Daoy (cell line): ENCODE results near the gene LIMK1. TPM values are rescaled to one million over a fixed set of nuclear protein-coding genes. Genes with fewer than 3 reads are reported as not detected.
"Not testable (repeated sequence)": the region's sequence is repeated elsewhere in the genome, so short reads cannot be mapped to it uniquely, and the experiment has no call there.

Experiments
- DNase-seq: peaks from one replicate; pipeline ENCODE4 v3.0.0-alpha.2; 2015; ENCODE audit warnings: low read depth
- total RNA-seq: library from RNA; depleted of rRNA; stranded (reverse); fragments of >200 nt; shearing (Covaris generic); gene quantifications from 2 replicates; pipeline ENCODE4 v1.2.3, GENCODE V29; 2014; rRNA removed

LIMK1 gene
- 41.0 and 52.2 TPM in 2 replicates for total RNA-seq

- DNase-seq = peak; percentile 93
Measured at GRCh38 chr7:74083117-74083876, at the start of gene LIMK1. LIMK1 (plus strand) TSS chr7:74083804; CDS start chr7:74083991, 187 bp downstream.

DNA sequence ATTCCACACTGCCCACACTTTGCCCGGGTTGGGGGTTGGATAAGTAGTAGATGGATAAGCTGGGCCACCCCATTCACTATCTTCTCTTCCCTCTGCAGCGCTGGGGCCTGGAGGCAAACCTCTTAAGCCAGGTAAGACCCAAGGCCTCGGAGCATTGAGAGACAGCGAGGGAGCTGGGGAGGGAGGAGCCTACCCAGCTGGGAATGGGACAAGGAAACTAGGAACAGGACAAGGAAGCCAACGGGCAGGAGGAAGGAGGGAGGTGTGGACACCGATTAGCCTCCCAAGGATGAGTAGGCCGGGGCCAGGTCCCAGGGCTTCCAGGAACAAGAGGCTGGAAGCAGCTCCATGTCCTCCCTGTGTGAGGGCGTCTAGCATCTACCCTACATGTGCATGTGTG, 46.0 kb upstream of the LIMK1 start:
- peak; percentile 7 for DNase-seq

GRCh38 chr7:74038194-74038961, 45.2 kb upstream of the LIMK1 start:
- DNase-seq = peak; percentile 6

GRCh38 chr7:74039337-74039736, 44.3 kb upstream of the LIMK1 start:
- DNase-seq = no peak

DNA sequence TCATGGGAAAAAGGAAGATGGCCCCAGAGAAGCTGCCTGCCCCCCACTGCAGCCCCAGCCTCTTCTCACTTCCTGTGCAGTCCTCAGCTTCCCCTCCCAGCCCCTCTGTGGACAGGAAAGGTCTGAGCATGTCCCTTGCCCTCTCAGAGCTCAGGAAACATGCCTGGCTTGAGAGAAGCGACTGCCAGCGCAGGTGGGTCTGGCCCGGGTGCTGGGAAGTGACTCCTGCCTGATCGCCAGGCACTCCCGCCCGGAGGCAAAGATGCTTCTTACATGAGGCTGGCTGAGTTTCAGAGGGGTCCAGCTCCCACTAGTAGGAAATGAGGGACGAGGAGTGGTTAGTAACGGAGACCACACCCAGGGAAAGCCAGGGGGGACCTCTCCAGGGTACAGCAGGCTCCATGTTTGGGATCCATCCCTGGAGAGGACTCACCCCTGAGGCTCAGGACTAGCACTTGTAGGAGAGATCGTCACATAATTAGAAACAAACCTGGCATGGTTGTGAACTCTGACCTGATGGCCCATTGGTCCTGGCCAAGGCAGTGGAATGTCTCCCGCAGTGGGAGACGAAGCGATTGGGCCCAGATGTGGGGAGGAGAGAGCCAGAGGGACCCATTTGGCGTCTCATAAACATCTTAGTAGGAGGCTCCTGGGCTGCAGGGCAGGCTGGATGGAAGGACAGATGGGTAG, 43.4 kb upstream of the LIMK1 start:
- DNase-seq = no peak

- DNase-seq = no peak
Measured at GRCh38 chr7:74040791-74041520, 42.6 kb upstream of the LIMK1 start.

GRCh38 chr7:74042746-74043522, 40.7 kb upstream of the LIMK1 start:
- DNase-seq = no peak

DNA sequence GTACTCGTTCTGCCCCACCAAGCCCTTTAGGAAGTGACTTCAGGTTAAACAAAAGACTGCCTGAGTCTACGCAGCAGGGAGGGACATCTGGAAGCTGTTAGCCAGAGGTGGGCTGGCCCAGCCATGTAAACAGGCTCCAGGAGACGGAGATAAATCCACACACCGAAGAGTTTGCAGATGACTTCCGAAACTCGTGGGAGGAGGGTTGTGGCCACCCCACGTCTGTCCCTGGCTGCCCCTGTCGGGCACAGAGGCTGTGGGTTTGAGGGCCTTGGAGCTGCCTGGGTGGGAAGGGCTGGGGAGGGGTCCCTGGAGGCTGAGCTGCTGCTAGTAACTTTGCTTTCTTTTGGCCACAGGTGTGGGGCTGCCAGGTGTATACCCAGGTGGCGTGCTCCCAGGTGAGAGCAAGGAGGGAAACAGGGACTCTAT, 40.1 kb upstream of the LIMK1 start:
- DNase-seq = peak; percentile 83

- no peak for DNase-seq
Measured at GRCh38 chr7:74044366-74045350, 38.9 kb upstream of the LIMK1 start.

DNA sequence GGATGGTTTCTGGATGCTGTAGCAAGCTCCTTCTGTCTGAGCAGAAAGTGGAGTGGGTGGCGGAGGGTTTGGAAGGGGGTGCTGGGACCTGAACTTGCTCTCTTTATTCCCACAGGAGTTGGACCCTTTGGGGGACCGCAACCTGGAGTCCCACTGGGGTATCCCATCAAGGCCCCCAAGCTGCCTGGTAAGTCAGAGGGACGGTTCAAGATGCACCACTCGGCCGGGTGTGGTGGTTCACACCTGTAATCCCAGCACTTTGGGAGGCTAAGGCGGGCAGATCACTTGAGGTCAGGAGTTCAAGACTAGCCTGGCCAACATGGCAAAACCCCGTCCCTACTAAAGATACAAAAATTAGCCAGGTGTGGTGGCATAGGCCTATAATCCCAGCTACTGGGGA, 37.0 kb upstream of the LIMK1 start:
- DNase-seq = not testable (repeated sequence)

- DNase-seq = no peak
Measured at GRCh38 chr7:74047804-74048380, 35.7 kb upstream of the LIMK1 start.

GRCh38 chr7:74048999-74049599, 34.5 kb upstream of the LIMK1 start:
- DNase-seq = no peak

DNA sequence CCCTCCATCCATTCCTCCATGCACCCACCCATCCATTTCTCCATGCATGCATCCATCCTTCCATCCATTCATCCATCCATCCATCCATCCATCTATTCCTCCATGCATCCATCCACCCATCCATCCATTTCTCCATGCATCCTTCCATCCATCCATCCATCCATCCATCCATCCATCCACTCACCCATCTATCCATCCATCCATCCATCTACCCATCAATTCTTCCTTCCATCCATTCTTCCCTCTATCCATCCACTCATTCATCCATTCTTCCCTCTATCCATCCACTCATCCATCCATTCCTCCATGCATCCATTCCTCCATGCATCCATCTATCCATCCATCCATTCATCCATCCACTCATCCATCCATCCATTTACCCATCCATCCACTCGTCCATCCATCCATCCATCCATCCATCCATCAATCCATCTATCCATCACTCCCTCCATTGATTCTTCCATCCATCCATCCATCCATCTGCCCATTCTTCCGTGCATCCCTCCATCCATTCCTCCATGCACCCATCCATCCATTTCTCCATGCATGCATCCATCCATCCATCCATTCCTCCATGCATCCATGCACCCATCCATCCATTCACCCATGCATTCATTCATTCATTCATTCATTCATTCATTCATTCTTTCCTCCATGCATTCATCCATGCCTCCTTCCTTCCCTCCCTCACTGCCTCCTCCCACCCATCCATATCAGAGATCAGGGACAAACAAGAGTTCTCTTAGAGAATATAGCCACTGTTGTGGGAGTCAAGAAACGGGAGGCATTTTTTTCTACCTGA, 33.4 kb upstream of the LIMK1 start:
- DNase-seq = no peak

DNA sequence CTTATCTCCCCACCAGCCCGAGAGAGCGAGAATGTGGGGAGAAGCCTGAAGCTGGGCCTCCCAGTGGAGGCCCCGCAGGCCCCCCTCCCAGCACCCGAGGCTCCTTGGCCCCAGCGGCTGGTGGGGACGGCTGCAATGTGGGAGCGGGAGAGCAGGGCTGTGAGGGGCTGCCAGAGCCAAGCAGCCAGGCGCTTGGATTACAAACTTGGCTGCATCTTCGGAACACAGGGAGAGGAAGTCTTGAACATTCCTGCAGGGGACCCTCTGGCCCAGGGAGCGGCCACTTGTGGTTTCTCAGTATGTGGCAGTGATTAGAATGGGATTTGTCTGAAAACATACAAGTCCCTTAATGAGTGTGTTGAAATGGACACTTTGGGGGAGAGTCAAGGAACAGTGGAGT, 32.4 kb upstream of the LIMK1 start:
- DNase-seq = no peak

DNA sequence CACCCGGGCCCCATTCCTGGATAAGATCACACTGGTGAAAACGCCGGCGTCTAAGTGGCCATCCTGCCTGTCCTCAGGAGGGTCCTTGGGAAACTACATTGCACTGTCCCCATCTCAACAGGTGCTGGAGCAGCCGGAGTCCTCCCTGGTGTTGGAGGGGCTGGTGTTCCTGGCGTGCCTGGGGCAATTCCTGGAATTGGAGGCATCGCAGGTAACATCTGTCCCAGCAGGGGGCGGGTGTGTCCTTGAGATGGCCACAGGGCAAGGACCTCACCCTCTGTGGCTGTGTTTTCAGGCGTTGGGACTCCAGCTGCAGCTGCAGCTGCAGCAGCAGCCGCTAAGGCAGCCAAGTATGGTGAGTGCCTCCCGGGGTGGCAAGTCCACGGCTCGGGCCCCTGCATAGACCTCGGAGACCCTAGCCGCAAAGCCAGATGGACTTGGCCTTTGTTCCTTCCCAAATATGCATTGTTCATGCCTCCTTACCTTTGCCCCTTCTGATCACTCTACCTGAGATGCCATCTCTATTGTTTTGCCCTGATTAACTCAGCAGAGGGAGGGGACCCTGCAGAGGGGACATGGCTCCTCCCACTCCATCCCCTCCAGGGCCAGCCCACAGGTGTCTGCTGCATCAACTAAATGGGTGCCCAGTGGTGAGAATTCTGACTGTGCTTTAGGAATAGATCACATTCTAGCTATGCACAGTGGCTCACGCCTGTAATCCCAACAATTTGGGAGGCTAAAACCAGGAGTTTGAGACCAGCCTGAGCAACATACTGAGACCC, 31.8 kb upstream of the LIMK1 start:
- DNase-seq = peak; percentile 75

DNA sequence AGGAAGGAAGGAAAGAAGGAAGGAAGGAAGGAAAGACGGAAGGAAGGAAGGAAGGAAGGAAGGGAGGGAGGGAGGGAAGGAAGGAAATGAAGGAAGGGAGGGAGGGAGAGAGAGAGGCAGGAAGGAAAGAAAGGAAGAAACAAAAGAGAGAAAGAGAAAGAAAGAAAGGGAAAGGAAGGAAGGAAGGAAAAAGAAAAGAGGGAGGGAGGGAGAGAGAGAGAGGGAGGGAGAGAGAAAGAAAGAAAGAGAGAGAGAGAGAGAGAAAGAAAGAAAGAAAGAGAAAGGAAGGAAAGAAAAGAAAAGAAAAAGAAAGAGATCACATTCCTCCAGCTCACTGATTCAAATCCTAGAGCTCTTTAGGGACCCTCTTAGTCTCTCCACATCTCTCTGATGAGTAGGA, 31.0 kb upstream of the LIMK1 start:
- DNase-seq = no peak

DNA sequence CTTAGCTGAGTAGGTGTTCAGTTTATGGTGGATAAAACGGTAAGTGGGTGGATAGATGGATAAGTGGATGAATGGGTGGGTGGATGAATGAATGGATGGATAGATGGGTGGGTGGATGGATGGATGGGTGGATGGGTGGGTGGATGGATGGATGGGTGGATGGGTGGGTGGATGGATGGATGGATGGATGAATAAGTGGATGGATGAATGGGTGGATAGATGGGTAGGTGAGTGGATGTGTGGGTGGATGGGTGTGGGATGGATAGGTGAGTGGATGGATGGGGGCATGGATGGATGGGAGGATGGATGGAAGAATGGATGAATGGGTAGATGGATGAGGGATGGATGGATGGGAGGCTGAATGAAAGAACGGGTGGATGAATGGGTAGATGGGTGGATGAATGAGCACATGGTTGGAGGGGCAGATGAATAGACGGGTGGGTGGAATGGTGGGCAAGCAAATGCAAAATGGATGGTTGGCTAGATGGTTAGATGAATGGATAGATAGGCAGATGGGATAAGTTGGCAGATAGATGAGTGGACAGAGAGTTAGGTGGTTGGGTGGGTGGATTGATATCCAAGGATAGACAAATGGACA, 29.9 kb upstream of the LIMK1 start:
- DNase-seq = no peak
